Neural cell (in vitro differentiated cells): ENCODE data around the gene SLC4A7.

Source experiments
- CTCF ChIP-seq: fragments of 450-650 bp; IDR thresholded peaks from 2 replicates; pipeline ENCODE4 v1.5.1; 2014; ENCODE audit warnings: antibody characterized with exemption, mild to moderate bottlenecking, moderate library complexity; ENCODE audit not compliant: poor library complexity, severe bottlenecking
- EP300 ChIP-seq: fragments of 450-650 bp; conservative IDR thresholded peaks from 2 replicates; pipeline ENCODE4 v1.6.1; 2014; ENCODE audit warnings: antibody characterized with exemption, mild to moderate bottlenecking, moderate library complexity; ENCODE audit not compliant: poor library complexity, severe bottlenecking
- RAD21 ChIP-seq: fragments of 450-650 bp; conservative IDR thresholded peaks from 2 replicates; pipeline ENCODE4 v1.6.1; 2014; ENCODE audit warnings: antibody characterized with exemption, mild to moderate bottlenecking, moderate library complexity

GRCh38 chr3:27483117-27484014 is 818 bp downstream of the SLC4A7 start:
- TF ChIP-seq CTCF = peak; percentile 16
- no peak for TF ChIP-seq EP300
- TF ChIP-seq RAD21 = no peak
